K562 treated with DMSO at 1 percent for 4 hours (cell line): Measurements from ENCODE around the gene EDA2R. TPM values are rescaled to one million over a fixed set of nuclear protein-coding genes. Genes with fewer than 3 reads are reported as not detected.

Experiments
- total RNA-seq: library from RNA; unstranded; fragments of 300-600 nt; gene quantifications from 2 replicates; pipeline ENCODE4 v1.2.3, GENCODE V29; 2022; ENCODE audit not compliant: insufficient read depth

Gene EDA2R
- not detected in 2 replicates for total RNA-seq

GRCh38 chrX:66638591-66639500 lies at the start of gene EDA2R:
EDA2R (minus strand) TSS chrX:66639078; CDS start chrX:66616020, 23,058 bp downstream.

